Breast epithelium (tissue), 3 donors: Measurements from ENCODE around the gene CDHR3.

ENCODE experiments used
- CTCF ChIP-seq, 3 donors: fragments of 450-650 bp; IDR thresholded peaks; one replicate each; pipeline ENCODE4 v1.5.1; 2016 to 2017; ENCODE audit warnings: antibody characterized with exemption in 3 of 3, mild to moderate bottlenecking in 3 of 3, moderate library complexity in 3 of 3
- POLR2A ChIP-seq: fragments of 450-650 bp; IDR thresholded peaks from one replicate; pipeline ENCODE4 v1.6.1; 2016; ENCODE audit warnings: antibody characterized with exemption, mild to moderate bottlenecking, moderate library complexity
- POLR2AphosphoS5 ChIP-seq, 3 donors: sonication (generic); formaldehyde crosslinking; IDR thresholded peaks; one replicate each; pipeline ENCODE4 v1.6.1; 2017; ENCODE audit warnings: antibody characterized with exemption in 3 of 3

- TF ChIP-seq CTCF (IDR thresholded peaks at IDR 0.05) (no peak), POLR2AphosphoS5 (IDR thresholded peaks at IDR 0.05) (no peak), POLR2A (no peak)
Measured at GRCh38 chr7:106072715-106073091, 109.6 kb downstream of the CDHR3 start.
